ENCODE data around the gene TNS3.

Gene TNS3

GRCh38 chr7:47304727-47305719, 276.9 kb downstream of the TNS3 start:
- DNase-seq (ENCODE audit: low read depth in 2 of 2), result no peak

DNA sequence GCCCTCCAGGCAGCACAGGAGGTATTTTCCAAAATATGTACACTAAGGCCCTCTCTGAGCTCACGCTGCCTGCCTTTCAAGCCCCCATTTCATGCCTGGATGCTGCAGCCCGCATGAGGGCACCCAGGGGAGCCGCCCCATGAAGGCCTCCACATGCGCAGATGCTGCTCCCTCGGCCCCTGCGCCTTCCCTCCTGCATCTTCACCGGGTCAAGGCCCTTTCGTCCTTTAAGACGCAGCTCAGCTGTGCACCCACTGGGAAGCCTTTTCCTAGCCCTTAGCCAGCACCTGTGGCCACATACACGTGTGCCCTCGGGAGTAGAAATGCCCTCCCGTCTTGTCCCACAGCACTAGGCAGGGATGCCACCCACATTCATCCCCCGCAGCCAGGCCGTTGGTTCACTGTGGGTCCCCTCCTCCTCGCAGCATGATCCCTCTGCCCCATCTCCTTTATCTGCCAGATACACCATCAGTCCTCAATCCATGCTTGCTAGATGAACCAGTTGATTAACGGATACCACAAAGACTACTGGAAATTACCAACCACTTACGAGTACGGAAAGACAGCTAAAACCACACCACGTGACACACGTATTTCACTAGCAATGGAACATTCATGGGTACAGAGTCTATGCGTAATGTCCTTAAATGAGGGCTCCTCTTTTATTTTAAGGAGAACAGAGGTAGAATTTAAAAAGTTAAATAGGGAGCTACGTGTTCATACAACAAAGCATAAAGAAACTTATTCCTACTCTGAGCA, 278.0 kb downstream of the TNS3 start:
- no peak for DNase-seq (ENCODE audit: low read depth in 2 of 2)

GRCh38 chr7:47303014-47303694, 278.8 kb downstream of the TNS3 start:
- no peak for DNase-seq (ENCODE audit: low read depth in 2 of 2)

DNA sequence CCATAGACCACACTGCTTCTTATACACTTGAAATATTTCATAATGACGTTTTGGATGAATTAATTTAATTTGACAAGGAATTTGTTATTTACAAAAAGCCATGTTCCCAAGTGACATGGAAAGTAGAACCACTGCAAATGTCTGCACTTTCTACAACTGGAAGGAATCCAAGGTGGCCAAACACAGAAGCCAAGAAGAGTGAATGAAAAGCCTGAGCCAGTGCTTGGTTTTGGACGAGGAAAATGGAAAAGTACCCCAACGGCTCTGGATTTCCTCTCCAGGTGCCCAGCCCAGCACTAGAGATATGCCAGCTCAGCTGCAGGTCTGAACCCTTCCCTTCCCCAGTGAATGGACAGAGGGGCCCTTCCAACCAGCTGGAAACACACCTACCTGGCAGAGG, 279.4 kb downstream of the TNS3 start:
- no peak for DNase-seq (ENCODE audit: low read depth in 2 of 2)

DNA sequence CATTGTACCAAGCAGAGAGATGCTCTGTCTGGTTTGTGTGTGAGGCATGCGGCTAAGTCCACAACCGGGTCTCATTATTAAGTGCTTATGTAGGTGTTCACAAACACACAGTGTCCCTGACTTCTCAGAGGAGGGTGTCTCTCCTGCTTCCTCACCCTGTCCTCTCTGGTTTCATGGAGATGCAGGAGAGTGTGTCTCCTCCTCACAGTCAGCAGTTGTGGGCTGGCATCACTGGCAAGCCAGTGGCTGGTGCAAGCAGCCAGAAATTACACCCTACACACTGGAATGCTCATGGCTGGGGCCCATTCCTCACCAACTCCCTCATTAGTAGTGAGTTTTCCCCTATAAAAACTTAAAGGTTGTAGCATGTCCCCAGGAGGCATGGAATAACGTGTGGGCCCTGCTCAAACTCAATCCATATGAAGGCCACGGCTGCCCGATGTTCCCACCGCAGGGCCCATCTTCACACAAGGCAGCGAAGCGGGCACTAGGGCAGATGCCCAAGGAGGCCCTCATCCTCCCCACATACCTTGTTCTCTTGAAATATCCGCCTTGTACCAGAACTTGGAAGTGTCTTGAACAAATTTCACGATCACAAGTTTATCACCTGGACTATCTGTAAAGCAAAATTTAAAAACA, 280.1 kb downstream of the TNS3 start:
- no peak for DNase-seq (ENCODE audit: low read depth in 2 of 2)

DNA sequence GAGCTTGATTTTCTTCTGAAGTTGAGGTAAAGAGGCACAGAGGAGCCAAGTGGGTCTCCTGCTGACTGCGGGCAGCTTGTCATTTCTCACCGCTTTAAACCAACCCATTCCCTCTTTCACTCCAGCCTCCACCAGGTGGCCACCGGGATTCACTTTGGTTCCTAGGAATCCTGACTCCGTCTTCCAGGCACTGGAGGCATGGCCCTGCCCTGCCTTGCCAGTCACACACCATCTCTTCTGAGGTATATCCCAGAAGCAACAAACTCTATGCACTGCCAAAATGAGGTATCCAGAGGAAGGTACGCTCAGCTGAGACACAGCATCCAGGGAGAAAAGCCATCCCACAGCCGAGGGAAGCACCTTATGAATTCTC, 280.8 kb downstream of the TNS3 start:
- no peak for DNase-seq (ENCODE audit: low read depth in 2 of 2)

GRCh38 chr7:47300472-47301104, 281.3 kb downstream of the TNS3 start:
- DNase-seq (ENCODE audit: low read depth in 2 of 2), result no peak

GRCh38 chr7:47299496-47299895, 282.4 kb downstream of the TNS3 start:
- DNase-seq (ENCODE audit: low read depth in 2 of 2), result no peak

GRCh38 chr7:47298636-47299035, 283.3 kb downstream of the TNS3 start:
- no peak for DNase-seq (ENCODE audit: low read depth in 2 of 2)

DNA sequence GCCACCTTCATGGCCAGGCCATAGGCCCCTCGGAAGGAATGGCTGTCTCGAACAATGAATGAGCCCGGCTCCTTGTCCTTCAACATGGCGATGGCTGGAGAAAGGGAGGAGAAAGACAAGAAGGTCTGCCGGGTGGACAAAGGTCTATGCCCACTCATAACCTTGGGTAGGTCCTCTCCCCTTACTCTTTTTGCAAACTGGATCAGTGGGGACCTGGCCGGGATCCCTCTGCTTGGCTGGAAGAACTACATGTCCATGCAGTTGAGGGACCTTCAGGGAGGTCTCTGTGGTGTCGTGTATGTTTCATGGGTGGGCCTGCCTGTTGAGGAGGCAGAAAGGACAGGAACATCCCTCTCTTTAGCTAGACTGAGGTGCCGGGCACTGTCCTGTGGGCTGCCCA, 284.8 kb downstream of the TNS3 start:
- no peak for DNase-seq (ENCODE audit: low read depth in 2 of 2)

DNA sequence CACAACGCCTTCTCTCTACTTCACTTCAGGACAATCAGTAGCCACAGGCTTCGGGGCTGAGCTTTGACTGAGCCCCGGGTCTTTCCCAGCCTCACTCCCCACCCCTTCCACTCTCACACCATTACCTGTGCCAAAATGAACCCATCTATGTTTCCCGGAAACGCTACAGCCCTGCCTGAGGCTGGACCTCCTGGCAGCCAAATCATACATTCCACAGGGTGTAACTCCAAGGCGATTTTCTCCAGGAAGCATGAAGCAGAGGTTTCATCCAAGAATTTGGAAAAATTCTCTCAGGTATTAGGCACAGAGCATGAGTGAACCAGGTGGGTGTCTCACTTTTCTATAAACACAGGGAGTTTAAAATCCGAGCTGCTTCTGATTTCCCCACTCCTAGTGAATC, 286.3 kb downstream of the TNS3 start:
- no peak for DNase-seq (ENCODE audit: low read depth in 2 of 2)

GRCh38 chr7:47294556-47295222, 287.2 kb downstream of the TNS3 start:
- DNase-seq (ENCODE audit: low read depth in 2 of 2), result no peak

GRCh38 chr7:47293884-47294555, 287.9 kb downstream of the TNS3 start:
- DNase-seq (ENCODE audit: low read depth in 2 of 2), result no peak

- no peak for DNase-seq (ENCODE audit: low read depth in 2 of 2)
Measured at GRCh38 chr7:47292832-47293309, 289.0 kb downstream of the TNS3 start.

GRCh38 chr7:47291461-47292081, 290.3 kb downstream of the TNS3 start:
- no peak for DNase-seq (ENCODE audit: low read depth in 2 of 2)

DNA sequence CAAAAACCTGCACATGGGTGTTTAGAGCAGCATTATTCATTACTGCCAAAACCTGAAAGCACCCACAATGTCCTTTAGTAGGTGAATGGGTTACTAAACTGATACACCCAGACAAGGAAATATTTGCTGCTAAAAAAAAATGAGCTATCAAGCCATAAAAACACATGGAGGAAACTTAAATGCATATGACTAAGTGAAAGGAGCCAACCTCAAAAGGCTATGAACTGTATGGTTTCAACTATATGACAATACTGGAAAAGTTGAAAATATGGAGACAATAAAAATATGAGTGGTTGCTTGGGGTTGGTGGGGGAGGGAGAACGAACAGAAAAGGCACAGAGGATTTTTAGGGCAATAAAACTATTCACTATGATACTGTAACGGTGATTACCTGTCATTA, 291.0 kb downstream of the TNS3 start:
- no peak for DNase-seq (ENCODE audit: low read depth in 2 of 2)

- no peak for DNase-seq (ENCODE audit: low read depth in 2 of 2)
Measured at GRCh38 chr7:47290466-47290865, 291.4 kb downstream of the TNS3 start.

- no peak for DNase-seq (ENCODE audit: low read depth in 2 of 2)
Measured at GRCh38 chr7:47288060-47288459, 293.9 kb downstream of the TNS3 start.

DNA sequence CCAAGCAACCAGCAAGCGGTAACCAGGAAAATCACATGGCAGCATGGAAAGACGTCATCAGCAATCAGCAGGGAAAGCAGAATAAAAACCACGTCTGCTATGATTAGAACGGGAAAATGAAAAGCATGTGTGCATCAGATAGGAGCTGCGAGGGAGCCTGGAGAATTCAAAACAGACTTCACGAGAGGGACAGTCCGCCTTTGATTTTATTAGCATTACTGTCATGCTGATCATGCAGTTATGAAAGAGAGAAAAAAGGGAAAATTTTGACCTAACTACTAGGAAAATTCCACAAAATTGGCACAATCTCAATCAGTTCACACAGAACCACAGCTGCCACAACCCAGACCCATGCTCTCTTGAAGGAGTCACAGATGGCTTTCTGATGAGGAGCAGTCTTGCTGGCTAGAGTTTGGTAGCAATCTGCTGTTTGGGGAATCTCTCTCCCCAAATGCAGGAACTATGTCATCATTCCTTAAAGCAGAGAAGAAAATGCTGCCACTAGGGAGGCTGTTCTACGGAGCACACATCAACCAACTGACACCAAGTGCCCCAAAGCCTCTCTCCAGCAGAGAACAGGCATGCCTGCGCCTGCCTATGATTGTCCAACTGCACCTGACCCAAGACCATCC, 295.9 kb downstream of the TNS3 start:
- no peak for DNase-seq (ENCODE audit: low read depth in 2 of 2)

Data from stimulated activated CD4-positive, alpha-beta T cell treated with anti-CD3 and anti-CD28 coated beads, Interleukin-12 subunit alpha, Interleukin-12 subunit beta, amount 100 ng/mL, for 24 hours (primary cell).